Measurements from ENCODE around the gene C9orf152. TPM values are rescaled to one million over a fixed set of nuclear protein-coding genes. Genes with fewer than 3 reads are reported as not detected.

The C9orf152 gene
- total RNA-seq (2011; cell fraction: chromatin; rRNA removed; ENCODE audit: low replicate concordance) = not detected in 2 replicates
- not detected in 2 replicates for total RNA-seq (2011; cell fraction: nucleolus; rRNA removed)
- not detected in 2 replicates for total RNA-seq (2011; cell fraction: nucleoplasm; rRNA removed)
- not detected in 2 replicates for total RNA-seq (2014; rRNA removed)
- total RNA-seq (2014; rRNA removed; fragmentation: Illumina TruSeq; extraction: Trizol) = not detected in 2 replicates
- total RNA-seq (2015; rRNA removed; fragmentation: Illumina TruSeq; extraction: Trizol) = not detected in 2 replicates
- not detected in 2 replicates for total RNA-seq (2021)
- polyA plus RNA-seq (2011; rRNA removed) = not detected in 2 replicates
- polyA plus RNA-seq (2011; cell fraction: cytosol; rRNA removed) = not detected in 2 replicates
- not detected in 2 replicates for polyA plus RNA-seq (2011; cell fraction: nucleus; rRNA removed)
- polyA plus RNA-seq (2012) = not detected in 2 replicates
- not detected in 2 replicates for polyA plus RNA-seq (2014; fragmentation: Illumina TruSeq; extraction: Trizol)
- not detected for polyA plus RNA-seq (2014; fragmentation: Nextera tagmentation; extraction: Ambion mirVana)
- not detected in 2 replicates for polyA plus RNA-seq (2014; rRNA removed)
- not detected in 2 replicates for polyA minus RNA-seq (2011; rRNA and poly(A)+ RNA removed)
- polyA minus RNA-seq (2011; cell fraction: cytosol; rRNA and poly(A)+ RNA removed) = not detected in 2 replicates
- not detected in 2 replicates for polyA minus RNA-seq (2011; cell fraction: nucleus; rRNA and poly(A)+ RNA removed)
- Bru-seq, nascent RNA = percentile 16 among the genes with signal in this experiment
- BruChase-seq, experiment 1, labeled RNA remaining after a 2-hour chase = percentile 44 among the genes with signal in this experiment
- BruChase-seq, experiment 2, labeled RNA remaining after a 6-hour chase = percentile 43 among the genes with signal in this experiment
- long read RNA-seq, experiment 1 = 0 reads
- long read RNA-seq, experiment 2 = 0 reads
- long read RNA-seq, experiment 3 = 0 reads

DNA sequence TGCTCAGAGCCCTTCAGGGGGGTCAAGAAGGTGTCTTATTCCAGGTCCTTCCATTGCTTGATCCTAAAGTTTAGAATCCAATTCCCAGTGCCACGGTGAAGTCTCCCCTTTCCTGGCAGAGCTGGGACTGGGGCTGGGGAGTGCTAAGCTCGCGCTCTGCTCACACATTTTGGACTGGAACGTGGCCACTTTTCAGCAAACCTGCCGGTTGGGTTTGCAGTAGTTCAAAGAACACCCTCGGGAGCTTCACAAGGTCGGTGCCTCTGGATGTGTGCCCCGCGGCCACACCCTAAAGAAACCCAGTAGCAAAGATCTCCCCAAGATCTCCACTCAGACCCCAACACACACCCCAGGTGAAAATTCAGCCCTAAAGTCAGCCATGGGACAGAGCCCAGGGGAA lies at the start of gene C9orf152:
Gene C9orf152 (minus strand): TSS at position 129 of the 400 bp plus-strand sequence. CDS start 580 bp downstream, outside the sequence.
- Histone ChIP-seq H3K9ac (ENCODE audit: insufficient read depth in 1 of 2, low read depth in 2 of 2, low read length in 2 of 2) (no peak within 1 kb of the TSS), H3K9me3 (replicated peaks; ENCODE audit: control insufficient read depth, insufficient read depth, low read depth, low read length) (no peaks in the 10 kb centered on the region; the same call in 1 of the 2 replicates), H4K20me1 (replicated peaks; ENCODE audit: control insufficient read depth, insufficient read depth, low read length) (0 out of 2 replicates have a peak, but pooled peaks cover 3% of the 10 kb centered on the region), H3K4me1 (replicated peaks in 1 of 2; ENCODE audit: control insufficient read depth in 2 of 2, insufficient read depth in 2 of 2, low read length in 2 of 2) (no peaks in the 10 kb centered on the region; a peak in 1 of 5 replicates), H3K27ac (ENCODE audit: extremely low read depth, low read depth, low read length) (no peak within 1 kb of the TSS), H3K4me3 (no peak within 1 kb of the TSS), H3K9me1 (ENCODE audit: control insufficient read depth, insufficient read depth, low read length) (no peaks in the 10 kb centered on the region), H3K4me2 (ENCODE audit: insufficient read depth, low read length) (no peak within 1 kb of the TSS), H2AFZ (ENCODE audit: low read depth, low read length) (no peak within 1 kb of the TSS), H3K27me3 (ENCODE audit: control insufficient read depth in 2 of 2, insufficient read depth in 2 of 2, low read length in 2 of 2) (peaks cover 6 to 12% of the 10 kb centered on the region in 2 experiments; a peak in 2 of 5 replicates), H3K36me3 (ENCODE audit: control insufficient read depth, insufficient read depth, low read length) (no peaks in the 10 kb centered on the region), H3K79me2 (ENCODE audit: control insufficient read depth, insufficient read depth, low read length) (no peaks in the 10 kb centered on the region)
- no TSS peak for BruUV-seq (replicated peaks)
- ATAC-seq (no peak), DNase-seq (ENCODE audit: extremely low read depth in 1 of 4, low spot score in 3 of 4) (no peak), FAIRE-seq (no peak)
- in situ Hi-C loops (cut with MboI) (no loop called here), intact Hi-C loops (cut with micrococcal nuclease) (no loop called here)
- ChIA-PET POLR2A (no interaction called here), CTCF (ENCODE audit: low intra/inter-chr PET ratio) (no interaction called here)
- TF ChIP-seq STAT5B (CRISPR knock-in tag; IDR thresholded peaks at IDR 0.05) (no peak), BRD9 (IDR thresholded peaks at IDR 0.05; ENCODE audit: low read depth, partially characterized antibody) (no peak), SLC30A9 (CRISPR knock-in tag; IDR thresholded peaks at IDR 0.05) (no peak), ZNF695 (CRISPR knock-in tag; IDR thresholded peaks at IDR 0.05) (no peak), GABPB2 (CRISPR knock-in tag; conservative IDR thresholded peaks at IDR 0.05) (no peak), CHCHD3 (CRISPR knock-in tag; IDR thresholded peaks at IDR 0.05) (no peak), ZMIZ1 (IDR thresholded peaks at IDR 0.05; ENCODE audit: low read depth in 2 of 2, low read length in 2 of 2) (no peak), SRSF1 (IDR thresholded peaks at IDR 0.05; ENCODE audit: low read depth, low read length) (no peak)
- 1% methylated on average over 9 of the region's 9 CpGs for WGBS (ENCODE audit: insufficient coverage, low coverage, missing lambda C conversion rate)

All from K562 (cell line).